Measurements from ENCODE around the gene MKNK2.
A peak's percentile ranks its signal among the peaks of the same experiment; 100 is the strongest.
"Not testable (repeated sequence)": the region's sequence is repeated elsewhere in the genome, so short reads cannot be mapped to it uniquely, and the experiment has no call there.

The MKNK2 gene

GRCh38 chr19:2050991-2051772 lies at the start of gene MKNK2:
Gene MKNK2, minus strand, starts transcription at chr19:2051244. Its CDS starts 393 bp downstream, at chr19:2050851.
- peak; percentile 98 for DNase-seq

- no peak for DNase-seq
Observed at GRCh38 chr19:2100719-2101061, 49.6 kb upstream of the MKNK2 start.

GRCh38 chr19:2099937-2100718 lies 49.1 kb upstream of the MKNK2 start:
- no peak for DNase-seq

- DNase-seq = no peak
Observed at GRCh38 chr19:2099054-2099501, 48.0 kb upstream of the MKNK2 start.

GRCh38 chr19:2097886-2098327 lies 46.9 kb upstream of the MKNK2 start:
- no peak for DNase-seq

GRCh38 chr19:2097203-2097885 lies 46.3 kb upstream of the MKNK2 start:
- peak; percentile 48 for DNase-seq

- DNase-seq = peak; percentile 100
Observed at GRCh38 chr19:2096480-2097202, 45.6 kb upstream of the MKNK2 start, which contains the start of gene IZUMO4. Gene IZUMO4, plus strand, starts transcription at chr19:2096915. Its CDS starts 31 bp downstream, at chr19:2096946.

DNA sequence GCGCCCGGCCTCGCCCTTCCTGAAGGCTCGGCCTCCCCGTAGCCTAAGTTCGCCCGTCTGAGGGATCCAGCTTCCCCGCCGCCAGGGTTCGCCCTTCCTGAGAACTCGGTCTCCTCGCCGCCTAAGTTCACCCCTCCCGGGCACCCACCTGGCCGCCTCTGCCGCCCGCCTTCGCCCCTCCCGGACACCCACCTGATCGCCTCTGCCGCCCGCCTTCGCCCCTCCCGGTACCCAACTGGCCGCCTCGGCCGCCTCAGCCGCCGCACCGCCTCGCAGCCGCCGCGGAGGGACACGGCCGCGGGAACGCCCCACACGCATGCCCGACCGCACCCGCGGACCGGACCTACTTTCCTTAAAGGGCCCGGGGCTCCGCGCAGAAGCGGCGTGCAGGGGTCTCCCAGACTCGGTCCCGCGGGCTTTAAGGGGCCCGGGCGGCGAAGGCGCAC lies 45.0 kb upstream of the MKNK2 start, which contains the start of gene MOB3A:
Gene MOB3A, minus strand, starts transcription at position 293 of the 446 bp plus-strand sequence. CDS start 17,766 bp downstream, outside the sequence.
- DNase-seq = peak; percentile 90

- DNase-seq = not testable (repeated sequence)
Observed at GRCh38 chr19:2091926-2092525, 41.0 kb upstream of the MKNK2 start.

DNA sequence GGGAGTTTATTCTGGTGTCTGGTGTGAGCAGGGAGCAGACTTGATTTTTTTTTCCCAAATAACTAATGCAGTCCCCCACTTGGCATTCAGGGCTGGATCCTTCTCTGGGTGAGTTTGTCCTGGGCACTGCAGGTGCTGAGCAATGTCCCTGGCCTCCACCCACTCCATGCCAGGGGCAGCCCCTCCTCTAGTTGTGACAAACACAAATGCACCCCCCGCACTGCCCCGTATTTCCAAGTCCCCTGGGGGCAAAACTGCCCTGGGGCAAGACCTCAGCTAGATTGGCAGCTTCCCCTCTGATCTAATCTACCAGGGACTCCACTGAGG lies 38.6 kb upstream of the MKNK2 start:
- DNase-seq = no peak

- no peak for DNase-seq
Observed at GRCh38 chr19:2089001-2089711, 38.1 kb upstream of the MKNK2 start.

GRCh38 chr19:2087621-2088100 lies 36.6 kb upstream of the MKNK2 start:
- no peak for DNase-seq

- peak; percentile 69 for DNase-seq
Observed at GRCh38 chr19:2086695-2087620, 35.9 kb upstream of the MKNK2 start.

GRCh38 chr19:2084993-2085720 lies 34.1 kb upstream of the MKNK2 start:
- peak; percentile 98 for DNase-seq

DNA sequence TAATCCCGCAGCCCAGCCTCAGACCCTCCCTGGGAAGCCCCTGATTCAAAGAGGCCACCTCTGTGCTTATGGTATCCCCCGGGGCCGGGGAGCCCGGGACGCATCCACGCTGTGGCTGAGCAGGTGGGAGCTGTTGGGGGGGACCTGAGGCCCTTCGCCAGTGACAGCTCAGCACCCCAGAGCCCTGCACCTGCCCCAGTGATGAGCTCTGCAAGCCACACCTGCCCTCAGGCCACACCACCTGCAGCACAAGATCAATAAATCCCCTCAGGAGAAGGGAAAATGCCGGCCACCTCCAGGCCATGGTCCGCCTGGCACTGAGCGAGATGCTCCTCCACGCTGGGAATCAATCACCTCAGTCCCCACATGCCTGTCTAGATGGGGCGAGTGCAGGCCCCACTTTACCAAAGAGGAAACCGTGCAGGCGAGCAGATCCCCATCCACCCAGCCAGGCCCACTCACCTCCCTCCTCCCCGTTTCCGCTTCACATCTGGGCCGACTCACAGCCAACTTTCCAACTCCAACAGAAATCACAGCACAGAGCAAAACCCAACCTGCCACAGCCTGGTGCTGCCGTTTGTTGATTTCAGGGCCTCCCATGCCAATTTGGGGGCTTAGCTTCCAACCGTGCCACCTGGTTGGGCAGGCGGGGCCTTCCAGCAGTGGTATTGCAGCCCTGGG lies 32.3 kb upstream of the MKNK2 start:
- DNase-seq = peak; percentile 88

DNA sequence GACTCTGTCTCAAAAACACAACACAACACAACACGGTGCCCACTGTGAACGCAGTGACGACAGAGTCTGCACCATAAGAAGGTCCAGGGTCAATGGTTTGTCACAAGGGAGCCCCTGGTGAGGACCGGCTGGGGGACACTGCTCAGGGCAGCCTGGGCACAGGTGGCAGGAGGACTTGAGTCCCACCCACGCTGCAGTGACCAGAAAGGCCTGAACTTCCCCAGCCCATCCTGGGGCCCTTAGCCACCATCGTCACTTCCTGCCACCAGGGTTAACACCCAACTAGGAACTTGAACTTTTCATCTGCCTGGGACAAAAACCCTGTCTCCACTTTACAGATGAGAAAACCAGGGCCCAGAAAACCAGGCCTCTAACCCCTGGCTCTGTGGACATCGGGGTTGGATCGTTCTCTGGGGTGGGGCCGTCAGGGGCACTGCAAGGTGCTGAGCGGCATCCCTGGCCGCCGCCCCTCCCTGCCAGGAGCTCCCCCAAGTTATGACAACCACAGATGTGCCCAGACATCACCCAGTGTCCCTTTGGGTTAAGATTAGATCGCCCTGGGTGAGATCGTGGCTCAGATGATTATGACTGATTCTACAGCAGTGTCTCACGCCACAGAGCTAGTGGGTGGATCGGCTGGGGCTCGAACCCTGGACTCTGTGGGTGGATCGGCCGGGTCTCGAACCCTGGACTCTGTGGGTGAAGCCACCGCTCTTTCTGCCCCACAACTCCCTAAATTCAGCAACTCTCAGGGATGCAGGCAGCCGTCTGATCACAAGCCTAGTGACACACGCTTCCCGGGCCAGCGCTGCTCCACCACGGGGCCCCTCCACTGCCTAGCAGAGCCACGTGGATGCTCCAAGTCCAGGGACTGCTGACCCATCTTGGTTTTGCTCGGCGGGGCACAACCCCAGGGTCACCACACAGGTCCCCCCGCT lies 31.1 kb upstream of the MKNK2 start:
- DNase-seq = peak; percentile 73

- DNase-seq = no peak
Observed at GRCh38 chr19:2080336-2080988, 29.4 kb upstream of the MKNK2 start.
